Esophagus muscularis mucosa (tissue), 4 donors: ENCODE measurements around the gene NAV2. TPM values are rescaled to one million over a fixed set of nuclear protein-coding genes. Genes with fewer than 3 reads are reported as not detected.

Source experiments
- DNase-seq: peaks from one replicate; pipeline ENCODE4 v3.0.0-alpha.2; 2017; ENCODE audit errors: extremely low spot score
- H3K27ac ChIP-seq, 4 donors: fragments of 200-600 bp; sonication (generic); replicated peaks in 1 of 4; 1 replicate in 3 of 4; 2 replicates in 1 of 4; pipeline ENCODE4 v1.5.1; 2016 to 2019; ENCODE audit warnings: mild to moderate bottlenecking in 1 of 4
- H3K27me3 ChIP-seq, 4 donors: fragments of 200-600 bp; sonication (generic); one replicate each; pipeline versions ENCODE4 v1.5.1 to v1.6.0; 2016 to 2019
- H3K36me3 ChIP-seq, 4 donors: fragments of 200-600 bp; sonication (generic); one replicate each; pipeline ENCODE4 v1.5.1; 2016 to 2019
- H3K4me1 ChIP-seq, 4 donors: fragments of 200-600 bp; sonication (generic); one replicate each; pipeline ENCODE4 v1.5.1; 2016 to 2019
- H3K4me3 ChIP-seq, 4 donors: fragments of 200-600 bp; sonication (generic); 1 replicate in 2 of 4; 2 replicates in 2 of 4; pipeline ENCODE4 v1.5.1; 2016 to 2019; ENCODE audit warnings: mild to moderate bottlenecking in 4 of 4, moderate library complexity in 1 of 4
- H3K9me3 ChIP-seq, 4 donors: fragments of 200-600 bp; sonication (generic); 1 replicate in 3 of 4; 2 replicates in 1 of 4; pipeline ENCODE4 v1.5.1; 2016 to 2019
- EP300 ChIP-seq: sonication (generic); formaldehyde crosslinking; IDR thresholded peaks from one replicate; pipeline ENCODE4 v1.6.1; 2017; ENCODE audit warnings: antibody characterized with exemption
- POLR2A ChIP-seq: fragments of 450-650 bp; IDR thresholded peaks from one replicate; pipeline ENCODE4 v1.6.1; 2017; ENCODE audit warnings: antibody characterized with exemption, moderate library complexity, mild to moderate bottlenecking, low read depth
- POLR2AphosphoS5 ChIP-seq, 2 donors: sonication (generic); formaldehyde crosslinking; IDR thresholded peaks; one replicate each; pipeline ENCODE4 v1.6.1; 2017; ENCODE audit warnings: antibody characterized with exemption in 2 of 2
- WGBS: methylation state at CpG from one replicate; pipeline ENCODE4 v1.1.5; 2018; 5-methylcytosine and 5-hydroxymethylcytosine counted together
- intact Hi-C: fragments of 100-400 bp; cut with DNase I; formaldehyde crosslinking; loops from one replicate; pipeline ENCODE4 v1.15.1; 2023
- total RNA-seq, 4 donors: library from RNA; depleted of rRNA; stranded (reverse); fragments of >200 nt; gene quantifications; one replicate each; pipeline versions ENCODE4 v1.1.0 to v1.2.1, GENCODE V29; 2016
- TF ChIP-seq, protein P1 (sequence below), 3 experiments: fragments of 200-600 bp in 2 of 3; fragments of 450-650 bp in 1 of 3; sonication (generic) in 2 of 3; IDR thresholded peaks; one replicate each; pipeline ENCODE4 v1.5.1; 2017 to 2019; ENCODE audit warnings: antibody characterized with exemption in 3 of 3, mild to moderate bottlenecking in 2 of 3, moderate library complexity in 1 of 3

NAV2 gene
- total RNA-seq, 4 donors from 2014 or later = 21.9 to 57.0 (median 37.5) TPM

DNA sequence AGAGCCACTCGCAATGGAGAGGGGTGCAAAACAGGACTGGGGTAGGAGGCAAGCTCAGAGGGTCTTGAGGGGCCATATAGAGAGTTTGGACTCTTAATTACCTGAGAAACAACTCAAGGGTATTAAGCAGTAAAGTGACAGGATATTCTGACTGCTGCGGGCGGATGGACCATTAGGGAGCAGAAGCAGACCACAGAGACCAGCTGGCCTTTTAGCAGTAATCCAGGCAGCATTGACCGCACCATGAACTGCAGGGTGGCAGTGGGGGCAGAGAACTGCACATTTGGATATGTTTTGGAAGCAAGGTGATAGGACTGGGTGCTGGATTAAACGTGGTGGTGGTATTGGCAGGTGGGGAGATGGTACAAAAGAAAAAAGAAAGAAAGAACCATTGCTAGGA lies 322.3 kb downstream of the NAV2 start:
- Histone ChIP-seq H3K4me1 (peaks cover 17 to 32% (median 28%) of the 10 kb centered on the region in 4 donors), H3K27ac (peak overlapping the region in 2 of 4 donors; percentile 36 to 59), H3K27me3 (no peaks in the 10 kb centered on the region), H3K36me3 (peaks cover 13 to 40% (median 29%) of the 10 kb centered on the region in 4 donors), H3K4me3 (no peak overlapping the region), H3K9me3 (no peaks in the 10 kb centered on the region)
- intact Hi-C loops = no loop called here
- WGBS = 85% methylated on average over 5 of the region's 5 CpGs
- TF ChIP-seq POLR2A = no peak
- DNase-seq = no peak

DNA sequence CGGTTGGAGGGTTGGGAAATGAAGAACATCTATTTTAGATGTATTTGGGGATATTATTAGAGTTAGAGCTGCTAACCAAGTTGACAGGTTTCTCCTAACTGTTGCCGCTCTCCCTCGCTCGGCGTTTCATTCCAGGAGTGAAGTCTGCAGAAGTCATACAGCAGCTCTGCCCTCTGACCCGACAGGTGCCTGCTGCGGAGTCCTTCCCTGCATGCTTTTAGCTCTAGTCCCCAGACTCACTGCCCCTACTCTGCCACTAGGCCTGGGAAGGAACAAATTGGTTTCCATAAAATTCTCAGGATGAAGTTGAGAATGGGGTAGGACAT lies 322.7 kb downstream of the NAV2 start:
- DNase-seq = no peak
- no peaks in the 10 kb centered on the region for H3K9me3 ChIP-seq
- TF ChIP-seq POLR2A (no peak), EP300 (no peak)
- TF ChIP-seq, protein P1, sequence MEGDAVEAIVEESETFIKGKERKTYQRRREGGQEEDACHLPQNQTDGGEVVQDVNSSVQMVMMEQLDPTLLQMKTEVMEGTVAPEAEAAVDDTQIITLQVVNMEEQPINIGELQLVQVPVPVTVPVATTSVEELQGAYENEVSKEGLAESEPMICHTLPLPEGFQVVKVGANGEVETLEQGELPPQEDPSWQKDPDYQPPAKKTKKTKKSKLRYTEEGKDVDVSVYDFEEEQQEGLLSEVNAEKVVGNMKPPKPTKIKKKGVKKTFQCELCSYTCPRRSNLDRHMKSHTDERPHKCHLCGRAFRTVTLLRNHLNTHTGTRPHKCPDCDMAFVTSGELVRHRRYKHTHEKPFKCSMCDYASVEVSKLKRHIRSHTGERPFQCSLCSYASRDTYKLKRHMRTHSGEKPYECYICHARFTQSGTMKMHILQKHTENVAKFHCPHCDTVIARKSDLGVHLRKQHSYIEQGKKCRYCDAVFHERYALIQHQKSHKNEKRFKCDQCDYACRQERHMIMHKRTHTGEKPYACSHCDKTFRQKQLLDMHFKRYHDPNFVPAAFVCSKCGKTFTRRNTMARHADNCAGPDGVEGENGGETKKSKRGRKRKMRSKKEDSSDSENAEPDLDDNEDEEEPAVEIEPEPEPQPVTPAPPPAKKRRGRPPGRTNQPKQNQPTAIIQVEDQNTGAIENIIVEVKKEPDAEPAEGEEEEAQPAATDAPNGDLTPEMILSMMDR (IDR thresholded peaks at IDR 0.05) = no peak
- H3K4me3 ChIP-seq = no peak overlapping the region
- 84% methylated on average over 7 of the region's 7 CpGs for WGBS
- no peaks in the 10 kb centered on the region for H3K27me3 ChIP-seq
- peaks cover 13 to 43% (median 31%) of the 10 kb centered on the region in 4 donors for H3K36me3 ChIP-seq
- peak overlapping the region in 2 of 4 donors; percentile 36 to 59 for H3K27ac ChIP-seq
- peaks cover 17 to 32% (median 29%) of the 10 kb centered on the region in 4 donors for H3K4me1 ChIP-seq
- intact Hi-C loops = no loop called here

DNA sequence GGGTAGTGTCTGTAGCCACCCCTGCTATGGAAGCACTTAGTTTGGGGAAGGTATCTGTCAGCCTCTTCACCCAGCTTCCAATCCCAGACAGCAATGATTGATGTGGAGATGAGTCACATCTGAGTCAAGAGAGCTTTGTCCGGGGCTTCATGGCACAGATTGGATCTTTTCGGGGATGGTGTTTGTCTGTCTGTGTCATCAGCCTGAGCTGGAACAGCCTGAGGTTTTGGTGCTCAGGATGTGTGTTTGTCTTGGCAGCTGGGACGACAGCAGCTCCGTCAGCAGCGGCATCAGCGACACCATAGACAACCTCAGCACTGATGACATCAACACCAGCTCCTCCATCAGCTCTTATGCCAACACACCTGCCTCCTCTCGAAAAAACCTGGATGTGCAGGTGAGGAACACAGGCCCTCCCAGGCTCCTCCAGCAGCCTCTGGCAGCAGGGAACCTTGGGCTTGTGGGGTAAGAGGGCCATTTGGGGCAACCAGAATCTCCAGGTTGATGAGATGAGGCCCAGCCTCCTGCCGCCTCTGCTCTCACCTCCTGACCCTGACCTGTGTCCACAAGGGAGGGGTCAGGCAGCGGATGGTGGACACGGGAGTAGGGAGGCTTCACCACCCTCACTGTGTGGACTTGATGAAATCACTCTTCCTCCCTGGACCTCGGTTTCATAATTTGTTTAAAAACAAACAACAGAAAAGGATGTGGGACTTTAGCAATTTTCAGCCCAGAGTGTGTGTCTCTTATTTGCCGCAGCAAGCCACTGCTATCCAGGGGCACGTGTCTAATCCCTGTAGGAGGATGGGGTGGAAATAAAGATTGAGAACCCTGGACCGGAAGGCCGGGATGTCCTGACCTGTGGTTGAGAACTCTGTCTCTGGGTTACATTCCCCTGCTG lies 323.3 kb downstream of the NAV2 start:
- H3K4me1 ChIP-seq = peaks cover 17 to 32% (median 29%) of the 10 kb centered on the region in 4 donors
- peak overlapping the region; percentile 19 to 59 (median 46) for H3K27ac ChIP-seq
- no peak for DNase-seq
- peaks cover 13 to 45% (median 32%) of the 10 kb centered on the region in 4 donors for H3K36me3 ChIP-seq
- no peak overlapping the region for H3K4me3 ChIP-seq
- intact Hi-C loops = no loop called here
- no peaks in the 10 kb centered on the region for H3K9me3 ChIP-seq
- peak; percentile 45 to 60 for TF ChIP-seq POLR2AphosphoS5 (IDR thresholded peaks at IDR 0.05)
- TF ChIP-seq, protein P1 (IDR thresholded peaks at IDR 0.05) = no peak
- WGBS = 52% methylated on average over 14 of the region's 15 CpGs
- H3K27me3 ChIP-seq = no peaks in the 10 kb centered on the region

DNA sequence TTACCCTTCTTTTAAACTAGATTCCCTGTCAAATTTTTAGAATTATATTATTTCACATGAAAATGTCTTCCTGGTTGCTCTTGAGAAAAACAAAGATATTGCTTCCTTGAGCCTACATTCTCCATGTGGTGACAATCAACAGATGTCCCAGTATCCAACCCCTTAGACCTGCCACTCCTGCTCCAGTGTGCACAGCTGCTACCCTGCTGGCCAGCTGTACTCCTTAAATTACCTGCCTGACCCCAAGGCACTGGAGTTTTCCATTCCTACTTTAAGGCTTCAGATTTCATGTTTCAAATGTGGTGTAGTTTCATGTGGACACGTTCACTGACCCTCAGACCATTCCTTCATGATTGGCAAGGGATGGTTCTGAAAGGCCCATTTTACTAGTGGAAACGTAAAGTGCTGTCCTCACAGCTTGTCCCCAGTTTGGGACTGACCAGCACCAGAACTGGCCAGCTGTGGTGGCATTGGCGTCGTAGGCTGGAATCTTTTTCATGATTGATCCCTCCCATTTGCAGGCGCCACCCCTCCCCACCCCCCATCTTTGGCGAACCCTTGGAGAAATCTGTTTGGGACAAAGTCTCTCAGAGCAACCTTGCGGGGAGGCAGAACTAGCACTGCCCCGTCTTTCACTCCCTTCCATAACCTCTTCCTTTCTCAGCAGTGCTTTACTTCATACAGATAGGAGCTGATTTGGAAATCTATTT lies 324.1 kb downstream of the NAV2 start:
- WGBS = 93% methylated on average over 7 of the region's 8 CpGs
- intact Hi-C loops = no loop called here
- no peak overlapping the region for H3K4me3 ChIP-seq
- H3K9me3 ChIP-seq = no peaks in the 10 kb centered on the region
- no peak for DNase-seq
- no peak overlapping the region for H3K27ac ChIP-seq
- peaks cover 17 to 29% (median 21%) of the 10 kb centered on the region in 4 donors for H3K4me1 ChIP-seq
- TF ChIP-seq POLR2AphosphoS5 (IDR thresholded peaks at IDR 0.05) (no peak), POLR2A (no peak), EP300 (no peak)
- TF ChIP-seq, protein P1 (IDR thresholded peaks at IDR 0.05) = no peak
- no peaks in the 10 kb centered on the region for H3K27me3 ChIP-seq
- H3K36me3 ChIP-seq = peaks cover 13 to 46% (median 32%) of the 10 kb centered on the region in 4 donors
